Calu3 (cell line): Measurements from ENCODE around the gene A3GALT2. TPM values are rescaled to one million over a fixed set of nuclear protein-coding genes. Genes with fewer than 3 reads are reported as not detected.

Experiments
- BruUV-seq: library from RNA; stranded (reverse); fragments of 400-500 nt; replicated peaks from 2 replicates; lab custom pipeline; 2021; lab: Mats Ljungman, UMichigan
- CTCF ChIA-PET: fragments of 300-600 bp; sonication (Branson Sonifier 250); formaldehyde crosslinking; loops from one replicate; lab custom pipeline; 2022; ENCODE audit warnings: antibody characterized with exemption; lab: Charles Lee
- DNase-seq: peaks from one replicate; pipeline ENCODE4 v3.0.0; 2022
- H3K27ac Mint-ChIP-seq: one replicate; pipeline ENCODE4 v1.8.0; 2022; ENCODE audit warnings: mixed read lengths; ENCODE audit not compliant: unreplicated experiment
- H3K27me3 Mint-ChIP-seq: one replicate; pipeline ENCODE4 v1.8.0; 2022; ENCODE audit warnings: mixed read lengths; ENCODE audit not compliant: unreplicated experiment
- H3K36me3 Mint-ChIP-seq: one replicate; pipeline ENCODE4 v1.8.0; 2022; ENCODE audit warnings: mild to moderate bottlenecking, moderate library complexity, mixed read lengths; ENCODE audit not compliant: insufficient read depth, unreplicated experiment
- H3K4me1 Mint-ChIP-seq: one replicate; pipeline ENCODE4 v1.8.0; 2022; ENCODE audit warnings: mild to moderate bottlenecking, low read depth, mixed read lengths; ENCODE audit not compliant: unreplicated experiment
- H3K4me3 Mint-ChIP-seq: one replicate; pipeline ENCODE4 v1.8.0; 2022; ENCODE audit warnings: mild to moderate bottlenecking, low read depth, moderate library complexity, mixed read lengths; ENCODE audit not compliant: unreplicated experiment
- H3K9me3 Mint-ChIP-seq: one replicate; pipeline ENCODE4 v1.8.0; 2022; ENCODE audit warnings: low read depth, mixed read lengths; ENCODE audit not compliant: unreplicated experiment
- CTCF ChIP-seq: fragments of 200-600 bp; IDR thresholded peaks from one replicate; pipeline ENCODE4 v1.8.0; 2022; ENCODE audit warnings: antibody characterized with exemption; ENCODE audit not compliant: unreplicated experiment
- intact Hi-C: fragments of 100-400 bp; cut with micrococcal nuclease; formaldehyde crosslinking; loops from one replicate; pipeline ENCODE4 v1.10.0; 2022; ENCODE audit not compliant: unreplicated experiment
- total RNA-seq: library from RNA; stranded (reverse); gene quantifications from 2 replicates; pipeline ENCODE4 v1.2.3, GENCODE V29; 2022

Gene A3GALT2
- total RNA-seq, 1 experiment from 2014 or later = not detected

- no peak overlapping the region for H3K4me3 Mint-ChIP-seq
- DNase-seq = no peak
- H3K27me3 Mint-ChIP-seq = no peaks in the 10 kb centered on the region
- BruUV-seq = no TSS peak
- intact Hi-C loops = loop anchor here (5.0 kb wide), 3 partner anchors 81 to 314 kb away; no protein-coding TSS in a partner anchor
- H3K27ac Mint-ChIP-seq = no peak overlapping the region
- H3K9me3 Mint-ChIP-seq = no peaks in the 10 kb centered on the region
- no peaks in the 10 kb centered on the region for H3K4me1 Mint-ChIP-seq
- CTCF ChIA-PET = no interaction called here
- no peaks in the 10 kb centered on the region for H3K36me3 Mint-ChIP-seq
- no peak for TF ChIP-seq CTCF
Measured at GRCh38 chr1:33297911-33298622, 22.8 kb downstream of the A3GALT2 start.

GRCh38 chr1:33296824-33297223 lies 24.1 kb downstream of the A3GALT2 start:
- DNase-seq = no peak
- Mint-ChIP-seq H3K27me3 (no peaks in the 10 kb centered on the region), H3K9me3 (no peaks in the 10 kb centered on the region), H3K4me3 (no peak overlapping the region), H3K4me1 (no peaks in the 10 kb centered on the region), H3K36me3 (no peaks in the 10 kb centered on the region), H3K27ac (no peak overlapping the region)
- no peak for TF ChIP-seq CTCF
- intact Hi-C loops = loop anchor here (5.0 kb wide), 3 partner anchors 80 to 315 kb away; no protein-coding TSS in a partner anchor
- no TSS peak for BruUV-seq
- CTCF ChIA-PET = interaction anchor here (1.7 kb wide), 1 partner anchor 78 kb away, joined by 9 read pairs; no protein-coding TSS in a partner anchor

GRCh38 chr1:33296082-33296458 lies 24.8 kb downstream of the A3GALT2 start:
- CTCF ChIA-PET = interaction anchor here (0.6 to 1.7 kb wide), 22 partner anchors 8 to 316 kb away, joined by 3 to 11 read pairs (median 4); partner anchors contain the start of genes PHC2 and ZSCAN20
- intact Hi-C loops = loop anchor here (5.0 kb wide), 3 partner anchors 79 to 316 kb away; no protein-coding TSS in a partner anchor
- Mint-ChIP-seq H3K27ac (no peak overlapping the region), H3K36me3 (no peaks in the 10 kb centered on the region), H3K9me3 (no peaks in the 10 kb centered on the region), H3K27me3 (no peaks in the 10 kb centered on the region), H3K4me3 (no peak overlapping the region), H3K4me1 (no peaks in the 10 kb centered on the region)
- no peak for DNase-seq
- no peak for TF ChIP-seq CTCF
- no TSS peak for BruUV-seq

GRCh38 chr1:33295450-33296081 lies 25.3 kb downstream of the A3GALT2 start:
- H3K36me3 Mint-ChIP-seq = no peaks in the 10 kb centered on the region
- peak; percentile 91 for DNase-seq
- H3K4me1 Mint-ChIP-seq = no peaks in the 10 kb centered on the region
- CTCF ChIA-PET = interaction anchor here (0.6 to 1.7 kb wide), 23 partner anchors 9 to 317 kb away, joined by 3 to 11 read pairs (median 4); partner anchors contain the start of genes A3GALT2, PHC2 and ZSCAN20
- H3K9me3 Mint-ChIP-seq = no peaks in the 10 kb centered on the region
- no peak overlapping the region for H3K4me3 Mint-ChIP-seq
- TF ChIP-seq CTCF = peak; percentile 95
- BruUV-seq = no TSS peak
- no peaks in the 10 kb centered on the region for H3K27me3 Mint-ChIP-seq
- no peak overlapping the region for H3K27ac Mint-ChIP-seq
- intact Hi-C loops = loop anchor here (1.0 to 5.0 kb wide), 6 partner anchors 72 to 317 kb away; no protein-coding TSS in a partner anchor
